ENCODE results near the gene HLA-B. TPM values are rescaled to one million over a fixed set of nuclear protein-coding genes. Genes with fewer than 3 reads are reported as not detected.

The HLA-B gene
- total RNA-seq, 1 donor from 2014 or later, result 3,667 TPM

DNA sequence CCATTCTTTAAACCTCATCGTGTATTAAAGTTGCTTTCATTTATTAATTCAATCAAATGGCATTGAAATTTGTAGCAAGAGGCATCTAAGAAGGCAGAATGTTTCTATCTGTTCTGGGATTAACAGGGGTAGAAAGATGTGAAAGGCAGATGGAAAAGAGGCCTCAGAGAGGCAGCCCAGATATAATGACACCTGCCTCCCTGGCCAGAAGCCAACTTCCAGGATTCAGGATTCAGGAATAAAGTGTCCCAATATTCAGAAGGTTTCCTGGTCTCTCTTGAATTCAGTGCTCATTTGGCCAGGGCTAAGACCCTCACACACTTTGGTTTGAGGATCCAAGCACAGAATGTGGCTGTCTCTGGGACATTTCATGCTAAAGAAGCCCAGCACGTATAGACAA lies 39.9 kb downstream of the HLA-B start:
- ChIA-PET POLR2A (no interaction called here), CTCF (no interaction called here)
- H3K27me3 Mint-ChIP-seq, result peaks cover 15% of the 10 kb centered on the region
- H3K4me1 Mint-ChIP-seq, result no peaks in the 10 kb centered on the region
- intact Hi-C loops (cut with micrococcal nuclease), result no loop called here
- TF ChIP-seq, protein P1, sequence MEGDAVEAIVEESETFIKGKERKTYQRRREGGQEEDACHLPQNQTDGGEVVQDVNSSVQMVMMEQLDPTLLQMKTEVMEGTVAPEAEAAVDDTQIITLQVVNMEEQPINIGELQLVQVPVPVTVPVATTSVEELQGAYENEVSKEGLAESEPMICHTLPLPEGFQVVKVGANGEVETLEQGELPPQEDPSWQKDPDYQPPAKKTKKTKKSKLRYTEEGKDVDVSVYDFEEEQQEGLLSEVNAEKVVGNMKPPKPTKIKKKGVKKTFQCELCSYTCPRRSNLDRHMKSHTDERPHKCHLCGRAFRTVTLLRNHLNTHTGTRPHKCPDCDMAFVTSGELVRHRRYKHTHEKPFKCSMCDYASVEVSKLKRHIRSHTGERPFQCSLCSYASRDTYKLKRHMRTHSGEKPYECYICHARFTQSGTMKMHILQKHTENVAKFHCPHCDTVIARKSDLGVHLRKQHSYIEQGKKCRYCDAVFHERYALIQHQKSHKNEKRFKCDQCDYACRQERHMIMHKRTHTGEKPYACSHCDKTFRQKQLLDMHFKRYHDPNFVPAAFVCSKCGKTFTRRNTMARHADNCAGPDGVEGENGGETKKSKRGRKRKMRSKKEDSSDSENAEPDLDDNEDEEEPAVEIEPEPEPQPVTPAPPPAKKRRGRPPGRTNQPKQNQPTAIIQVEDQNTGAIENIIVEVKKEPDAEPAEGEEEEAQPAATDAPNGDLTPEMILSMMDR (IDR thresholded peaks at IDR 0.05), result no peak
- DNase-seq (no peak), ATAC-seq (ENCODE audit: low read depth) (no peak)
- H3K4me3 Mint-ChIP-seq, result no peak overlapping the region
- no peaks in the 10 kb centered on the region for H3K9me3 Mint-ChIP-seq
- no peak overlapping the region for H3K27ac Mint-ChIP-seq
- no peaks in the 10 kb centered on the region for H3K36me3 Mint-ChIP-seq (ENCODE audit: low read depth)

DNA sequence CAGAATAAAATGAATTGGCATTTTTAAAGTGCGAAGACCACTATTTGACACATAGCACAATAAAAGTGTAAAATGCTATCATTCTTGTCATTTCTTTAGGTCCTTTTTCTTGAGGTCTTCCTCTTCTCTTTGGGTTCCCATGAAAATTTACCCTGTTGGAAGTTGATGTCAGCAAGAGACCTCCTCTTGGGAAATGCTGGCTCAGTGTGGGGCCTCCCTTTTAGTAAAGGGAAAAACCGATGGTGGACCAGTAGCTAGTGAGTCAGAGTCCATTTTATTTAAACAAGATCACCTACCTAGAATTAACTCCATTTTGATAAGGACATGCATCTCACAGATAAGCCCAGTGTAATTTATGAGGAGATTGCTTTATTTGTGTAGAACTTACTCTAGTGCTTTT lies 47.3 kb downstream of the HLA-B start:
- H3K9me3 Mint-ChIP-seq, result no peaks in the 10 kb centered on the region
- H3K27me3 Mint-ChIP-seq, result peaks cover 6% of the 10 kb centered on the region
- intact Hi-C loops (cut with micrococcal nuclease), result loop anchor here (1.0 kb wide), 1 partner anchor 12 kb away; no protein-coding TSS in a partner anchor
- peak overlapping the region; percentile 53 for H3K4me3 Mint-ChIP-seq
- ChIA-PET CTCF (no interaction called here), POLR2A (interaction anchor here (1.1 to 1.2 kb wide), 2 partner anchors 37 to 64 kb away, joined by 3 to 4 read pairs; no protein-coding TSS in a partner anchor)
- peaks cover 2% of the 10 kb centered on the region for H3K4me1 Mint-ChIP-seq
- no peaks in the 10 kb centered on the region for H3K36me3 Mint-ChIP-seq (ENCODE audit: low read depth)
- H3K27ac Mint-ChIP-seq, result no peak overlapping the region
- TF ChIP-seq, protein P1 (IDR thresholded peaks at IDR 0.05), result no peak
- DNase-seq, result no peak
- ATAC-seq (ENCODE audit: low read depth), result no peak

DNA sequence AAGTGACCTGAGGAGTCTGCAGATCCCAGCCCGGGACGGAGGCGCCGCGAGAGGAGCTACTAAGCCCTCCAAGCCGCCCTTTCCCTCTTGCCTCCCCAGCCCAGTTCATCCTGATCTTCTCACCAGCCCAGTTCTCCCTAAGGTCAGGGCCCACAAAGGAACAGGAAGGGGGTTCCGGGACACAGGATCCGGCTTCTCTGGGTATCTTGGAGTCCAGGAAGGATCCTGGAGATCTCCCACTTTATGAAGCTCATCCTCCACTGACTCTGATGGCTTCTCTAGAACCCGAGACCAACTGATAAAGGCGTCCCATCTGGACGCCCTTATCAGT lies 48.2 kb downstream of the HLA-B start:
- H3K36me3 Mint-ChIP-seq (ENCODE audit: low read depth), result no peaks in the 10 kb centered on the region
- peak overlapping the region; percentile 88 for H3K4me3 Mint-ChIP-seq
- CTCF ChIA-PET, result no interaction called here
- POLR2A ChIA-PET, result interaction anchor here (0.8 to 1.5 kb wide), 4 partner anchors 36 to 111 kb away, joined by 3 to 6 read pairs (median 4); no protein-coding TSS in a partner anchor
- H3K27ac Mint-ChIP-seq, result no peak overlapping the region
- no peaks in the 10 kb centered on the region for H3K9me3 Mint-ChIP-seq
- H3K27me3 Mint-ChIP-seq, result peaks cover 11% of the 10 kb centered on the region
- intact Hi-C loops (cut with micrococcal nuclease), result loop anchor here (1.0 kb wide), 1 partner anchor 38 kb away; no protein-coding TSS in a partner anchor
- H3K4me1 Mint-ChIP-seq, result peaks cover 2% of the 10 kb centered on the region
- ATAC-seq (ENCODE audit: low read depth), result no peak
- no peak for DNase-seq
- TF ChIP-seq, protein P1 (IDR thresholded peaks at IDR 0.05), result no peak

DNA sequence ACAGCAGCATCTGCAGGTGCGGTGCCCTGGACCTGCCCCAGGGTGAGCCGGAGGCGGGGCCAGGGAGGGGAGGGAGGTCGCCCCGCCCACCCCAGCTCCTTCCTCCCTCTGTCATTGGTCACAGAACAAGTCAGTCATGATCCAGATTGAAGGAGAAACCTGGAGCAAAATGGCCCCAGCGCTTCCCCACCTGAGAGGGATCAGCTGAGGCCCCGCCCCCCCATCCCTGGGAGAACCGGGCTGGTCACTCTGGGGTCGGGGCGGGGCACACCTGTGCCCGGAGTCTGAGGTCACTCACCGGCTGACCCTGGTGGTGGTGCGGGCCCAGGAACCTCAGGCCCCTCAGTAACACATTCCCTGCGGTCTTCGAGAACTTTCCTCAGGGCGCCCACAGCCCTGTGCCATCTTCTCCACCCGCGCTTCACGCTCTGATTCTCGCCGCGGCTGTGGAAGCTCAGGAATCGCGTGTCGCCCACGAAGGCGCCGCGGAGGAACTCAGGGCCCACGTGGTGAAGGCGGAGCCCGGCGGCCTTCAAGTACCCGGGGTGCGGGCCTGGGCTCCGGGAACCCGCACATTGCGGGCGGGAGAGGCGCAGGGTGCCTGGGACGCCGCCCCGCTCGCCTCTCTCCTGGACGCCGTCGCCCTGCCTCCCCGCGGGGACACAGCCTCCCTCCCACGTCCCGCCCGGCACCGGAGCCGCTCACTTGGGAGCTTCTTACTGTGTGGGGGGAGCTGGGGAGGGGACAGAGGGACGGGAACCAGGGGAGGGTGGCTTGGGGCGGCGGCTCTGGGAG lies 48.7 kb downstream of the HLA-B start:
- Mint-ChIP-seq H3K9me3 (no peaks in the 10 kb centered on the region), H3K36me3 (ENCODE audit: low read depth) (no peaks in the 10 kb centered on the region), H3K27me3 (peaks cover 12% of the 10 kb centered on the region), H3K4me3 (peak overlapping the region; percentile 88), H3K4me1 (peaks cover 2% of the 10 kb centered on the region), H3K27ac (peak overlapping the region; percentile 59)
- ATAC-seq (ENCODE audit: low read depth) (peak; percentile 98), DNase-seq (peak; percentile 68)
- intact Hi-C loops (cut with micrococcal nuclease), result loop anchor here (1.0 kb wide), 1 partner anchor 37 kb away; no protein-coding TSS in a partner anchor
- TF ChIP-seq, protein P1 (IDR thresholded peaks at IDR 0.05), result no peak
- POLR2A ChIA-PET, result interaction anchor here (0.8 to 1.5 kb wide), 13 partner anchors 35 to 353 kb away, joined by 3 to 6 read pairs (median 3); no protein-coding TSS in a partner anchor
- CTCF ChIA-PET, result interaction anchor here (1.0 kb wide), 1 partner anchor 59 kb away, joined by 4 read pairs; no protein-coding TSS in a partner anchor

DNA sequence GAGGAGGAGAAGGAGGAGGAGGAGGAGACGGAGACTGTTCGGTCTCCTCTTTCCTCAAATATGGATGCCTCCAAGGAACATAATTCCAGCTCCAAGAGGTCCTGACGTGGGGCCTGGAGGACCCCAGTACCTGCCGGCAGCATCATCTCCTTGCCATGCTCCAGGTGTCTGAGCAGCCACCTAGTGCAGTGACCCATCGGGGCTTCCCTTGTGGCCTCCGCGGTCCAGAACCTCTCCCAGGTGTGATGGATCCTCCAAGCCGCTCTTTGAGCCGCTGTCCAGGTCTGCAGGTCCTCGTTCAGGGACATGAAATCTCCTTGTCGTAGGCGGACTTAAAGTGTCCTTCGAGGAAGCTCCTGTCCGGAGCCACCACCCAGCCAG lies 49.3 kb downstream of the HLA-B start:
- H3K27ac Mint-ChIP-seq, result no peak overlapping the region
- intact Hi-C loops (cut with micrococcal nuclease), result loop anchor here (1.0 kb wide), 1 partner anchor 36 kb away; no protein-coding TSS in a partner anchor
- CTCF ChIA-PET, result interaction anchor here (1.0 kb wide), 1 partner anchor 59 kb away, joined by 4 read pairs; no protein-coding TSS in a partner anchor
- peaks cover 2% of the 10 kb centered on the region for H3K4me1 Mint-ChIP-seq
- H3K36me3 Mint-ChIP-seq (ENCODE audit: low read depth), result no peaks in the 10 kb centered on the region
- no peak for DNase-seq
- ATAC-seq (ENCODE audit: low read depth), result no peak
- H3K27me3 Mint-ChIP-seq, result peaks cover 17% of the 10 kb centered on the region
- H3K4me3 Mint-ChIP-seq, result peak overlapping the region; percentile 88
- TF ChIP-seq, protein P1 (IDR thresholded peaks at IDR 0.05), result no peak
- POLR2A ChIA-PET, result interaction anchor here (0.9 to 1.5 kb wide), 10 partner anchors 35 to 352 kb away, joined by 3 to 6 read pairs (median 3); no protein-coding TSS in a partner anchor
- H3K9me3 Mint-ChIP-seq, result no peaks in the 10 kb centered on the region
